H1 (cell line): Measurements from ENCODE around the gene ACVRL1. TPM values are rescaled to one million over a fixed set of nuclear protein-coding genes. Genes with fewer than 3 reads are reported as not detected.

Source experiments
- CTCF ChIA-PET: fragments of 300-600 bp; sonication (Branson Sonifier 250); formaldehyde crosslinking; loops from one replicate; lab custom pipeline; 2021; ENCODE audit not compliant: partially characterized antibody; lab: Charles Lee
- POLR2A ChIA-PET: fragments of 300-600 bp; sonication (Branson Sonifier 250); formaldehyde crosslinking; loops from one replicate; lab custom pipeline; 2021; ENCODE audit warnings: inconsistent platforms; ENCODE audit not compliant: partially characterized antibody; lab: Charles Lee
- DNase-seq, 2 experiments: peaks; one replicate each; pipeline versions ENCODE4 v3.0.0 to v3.0.0-alpha.2; 2010 to 2022; ENCODE audit warnings: low spot score in 2 of 2, low read depth in 1 of 2, mixed read lengths in 1 of 2
- FAIRE-seq: peaks from 2 replicates; lab custom pipeline; 2011; peaks lifted over from hg19 to GRCh38; lab: Jason Lieb, UNC
- H2AFZ ChIP-seq: 2 replicates; pipeline ENCODE4 v1.8.1; 2012; ENCODE audit warnings: low read length, inconsistent platforms
- H2AK5ac ChIP-seq: 2 replicates; pipeline ENCODE4 v1.6.1; 2013; ENCODE audit warnings: low read depth, low read length
- H2BK120ac ChIP-seq: replicated peaks from 2 replicates; pipeline ENCODE3; 2013; ENCODE audit warnings: low read depth, low read length, inconsistent platforms
- H2BK12ac ChIP-seq: 2 replicates; pipeline ENCODE4 v1.6.1; 2013; ENCODE audit warnings: low read depth, low read length
- H2BK15ac ChIP-seq: 2 replicates; pipeline ENCODE4 v1.6.1; 2013; ENCODE audit warnings: low read length
- H2BK20ac ChIP-seq: 2 replicates; pipeline ENCODE4 v1.6.1; 2013; ENCODE audit warnings: low read length
- H2BK5ac ChIP-seq: 2 replicates; pipeline ENCODE4 v1.6.1; 2013; ENCODE audit warnings: low read depth, low read length
- H3K14ac ChIP-seq: 2 replicates; pipeline ENCODE4 v1.6.1; 2013; ENCODE audit warnings: inconsistent platforms; ENCODE audit not compliant: insufficient read length
- H3K18ac ChIP-seq: 2 replicates; pipeline ENCODE4 v1.6.1; 2013; ENCODE audit warnings: low read length; ENCODE audit errors: extremely low read depth
- H3K23ac ChIP-seq: 2 replicates; pipeline ENCODE4 v1.6.1; 2013; ENCODE audit warnings: inconsistent platforms; ENCODE audit not compliant: insufficient read length
- H3K23me2 ChIP-seq: 2 replicates; pipeline ENCODE4 v1.6.1; 2013; ENCODE audit warnings: low read depth, low read length
- H3K27ac ChIP-seq: 2 replicates; pipeline ENCODE4 v1.6.1; 2011; ENCODE audit warnings: low read depth, low read length, inconsistent platforms
- H3K27me3 ChIP-seq, 4 experiments: replicated peaks in 1 of 4; 1 replicate in 1 of 4; 2 replicates in 3 of 4; pipeline versions ENCODE4 v1.6.1 to v1.8.1; 2011 to 2013; ENCODE audit warnings: low read length in 3 of 4, mild to moderate bottlenecking in 3 of 4, inconsistent platforms in 2 of 4, mixed read lengths in 2 of 4, moderate library complexity in 1 of 4; ENCODE audit not compliant: control insufficient read depth in 3 of 4, insufficient read depth in 3 of 4; ENCODE audit errors: extremely low read depth in 1 of 4
- H3K36me3 ChIP-seq, 4 experiments: 2 replicates each; pipeline versions ENCODE4 v1.6.1 to v1.8.1; 2011 to 2013; ENCODE audit warnings: mild to moderate bottlenecking in 4 of 4, low read length in 3 of 4, moderate library complexity in 2 of 4, control low read depth in 1 of 4, inconsistent platforms in 1 of 4; ENCODE audit not compliant: insufficient read depth in 4 of 4, control insufficient read depth in 2 of 4
- H3K4ac ChIP-seq: replicated peaks from 2 replicates; pipeline ENCODE3; 2013; ENCODE audit warnings: low read length, low read depth, mixed read lengths, inconsistent platforms; ENCODE audit not compliant: insufficient read length
- H3K4me1 ChIP-seq, 4 experiments: replicated peaks in 1 of 4; 1 replicate in 1 of 4; 2 replicates in 3 of 4; pipeline versions ENCODE4 v1.6.1 to v1.8.1; 2011 to 2013; ENCODE audit warnings: low read length in 3 of 4, inconsistent platforms in 2 of 4, mixed read lengths in 1 of 4; ENCODE audit not compliant: insufficient read depth in 4 of 4, control insufficient read depth in 3 of 4
- H3K4me2 ChIP-seq, 2 experiments: 2 replicates each; pipeline versions ENCODE4 v1.6.1 to v1.8.1; 2011 to 2013; ENCODE audit warnings: low read depth in 2 of 2, low read length in 2 of 2, control low read depth in 1 of 2, inconsistent platforms in 1 of 2, mild to moderate bottlenecking in 1 of 2; ENCODE audit not compliant: insufficient read depth in 1 of 2
- H3K4me3 ChIP-seq, 4 experiments: fragments of 200-600, 300-600 bp in 1 of 4; sonication (generic), shearing (Covaris generic), sonication (Bioruptor Twin) in 1 of 4; 2 replicates each; pipeline versions ENCODE4 v1.5.1 to v1.8.1; 2011 to 2016; ENCODE audit warnings: low read length in 4 of 4, low read depth in 3 of 4, control low read depth in 2 of 4, inconsistent platforms in 2 of 4, mild to moderate bottlenecking in 2 of 4, mixed read lengths in 1 of 4, moderate library complexity in 1 of 4; ENCODE audit not compliant: insufficient read depth in 2 of 4; ENCODE audit errors: extremely low read depth in 1 of 4
- H3K56ac ChIP-seq: replicated peaks from 2 replicates; pipeline ENCODE3; 2013; ENCODE audit warnings: low read depth, mild to moderate bottlenecking, mixed read lengths, low read length, inconsistent platforms; ENCODE audit not compliant: insufficient read length
- H3K79me1 ChIP-seq: 2 replicates; pipeline ENCODE4 v1.6.1; 2013; ENCODE audit warnings: low read depth, low read length, control low read depth
- H3K79me2 ChIP-seq, 2 experiments: 2 replicates each; pipeline versions ENCODE4 v1.6.1 to v1.8.1; 2012 to 2013; ENCODE audit warnings: low read length in 2 of 2, mild to moderate bottlenecking in 2 of 2, inconsistent platforms in 1 of 2; ENCODE audit not compliant: insufficient read depth in 2 of 2, control insufficient read depth in 1 of 2
- H3K9ac ChIP-seq, 4 experiments: replicated peaks in 1 of 4; 1 replicate in 1 of 4; 2 replicates in 3 of 4; pipeline versions ENCODE4 v1.6.1 to v1.8.1; 2011 to 2013; ENCODE audit warnings: low read depth in 3 of 4, low read length in 3 of 4, control low read depth in 2 of 4, mild to moderate bottlenecking in 2 of 4, moderate library complexity in 2 of 4, inconsistent platforms in 1 of 4; ENCODE audit errors: extremely low read depth in 1 of 4
- H3K9me3 ChIP-seq, 2 experiments: 2 replicates each; pipeline versions ENCODE4 v1.6.1 to v1.8.1; 2012 to 2013; ENCODE audit warnings: mild to moderate bottlenecking in 2 of 2, moderate library complexity in 2 of 2, control low read depth in 1 of 2, inconsistent platforms in 1 of 2, low read depth in 1 of 2, low read length in 1 of 2, mixed read lengths in 1 of 2; ENCODE audit not compliant: insufficient read depth in 2 of 2
- H4K20me1 ChIP-seq, 2 experiments: replicated peaks in 1 of 2; 2 replicates each; pipeline versions ENCODE3 to v1.8.1; 2011 to 2013; ENCODE audit warnings: inconsistent platforms in 2 of 2, low read length in 2 of 2, mild to moderate bottlenecking in 1 of 2; ENCODE audit not compliant: insufficient read depth in 2 of 2, control insufficient read depth in 1 of 2
- H4K5ac ChIP-seq: 2 replicates; pipeline ENCODE4 v1.6.1; 2013; ENCODE audit warnings: low read length, low read depth, mixed read lengths, inconsistent platforms; ENCODE audit not compliant: insufficient read length
- H4K8ac ChIP-seq: 2 replicates; pipeline ENCODE4 v1.8.0; 2013; ENCODE audit warnings: mild to moderate bottlenecking, moderate library complexity, low read length, inconsistent platforms; ENCODE audit not compliant: insufficient read depth; ENCODE audit errors: extremely low read depth
- H4K91ac ChIP-seq: replicated peaks from 2 replicates; pipeline ENCODE3; 2013; ENCODE audit warnings: low read length, mixed read lengths, inconsistent platforms; ENCODE audit not compliant: insufficient read length
- CBX5 ChIP-seq: fragments of 300-800, 300-1000 bp; sonication (generic); IDR thresholded peaks from 2 replicates; pipeline ENCODE4 v1.7.1; 2016; ENCODE audit warnings: antibody characterized with exemption, low read length, low read depth
- CEBPB ChIP-seq: IDR thresholded peaks from 2 replicates; pipeline ENCODE4 v1.6.1; 2012; ENCODE audit warnings: low read depth, low read length
- CHD1 ChIP-seq: IDR thresholded peaks from 2 replicates; pipeline ENCODE4 v1.6.1; 2012; ENCODE audit warnings: low read depth, low read length, improper control_type of control experiment
- EZH2 ChIP-seq: fragments of 200-600 bp; sonication (generic); IDR thresholded peaks from 2 replicates; pipeline ENCODE4 v1.7.1; 2012; ENCODE audit warnings: low read depth, mild to moderate bottlenecking, moderate library complexity, low read length, inconsistent platforms; ENCODE audit not compliant: severe bottlenecking
- HDAC2 ChIP-seq, 2 experiments: fragments of 300-600 bp in 1 of 2; sonication (generic) in 1 of 2; IDR thresholded peaks; 2 replicates each; pipeline ENCODE4 v1.6.1; 2011 to 2012; ENCODE audit warnings: low read depth in 2 of 2, low read length in 2 of 2, mild to moderate bottlenecking in 2 of 2, moderate library complexity in 2 of 2, borderline replicate concordance in 1 of 2, inconsistent platforms in 1 of 2
- NANOG ChIP-seq: IDR thresholded peaks from 2 replicates; pipeline ENCODE4 v1.6.1; 2011; ENCODE audit warnings: low read length, low read depth, mild to moderate bottlenecking, inconsistent platforms; ENCODE audit not compliant: insufficient read depth, poor library complexity, severe bottlenecking
- RAD21 ChIP-seq, 2 experiments: IDR thresholded peaks in 1 of 2; conservative IDR thresholded peaks in 1 of 2; 2 replicates each; pipeline ENCODE4 v1.6.1; 2011; ENCODE audit warnings: low read depth in 2 of 2, low read length in 2 of 2, improper control_type of control experiment in 1 of 2, inconsistent platforms in 1 of 2, mild to moderate bottlenecking in 1 of 2, moderate library complexity in 1 of 2
- SRF ChIP-seq: IDR thresholded peaks from 2 replicates; pipeline ENCODE4 v1.6.1; 2011; ENCODE audit warnings: mild to moderate bottlenecking, low read depth, low read length, moderate library complexity
- ZNF274 ChIP-seq: IDR thresholded peaks from 2 replicates; pipeline ENCODE4 v1.7.0; 2012; ENCODE audit warnings: low read length, borderline replicate concordance; ENCODE audit errors: extremely low read depth
- WGBS, 2 experiments: shearing (Covaris generic) in 1 of 2; methylation state at CpG; one replicate each; pipeline versions ENCODE4 v1.1.6 to v1.1.7; 2013 to 2015; ENCODE audit warnings: low lambda C conversion rate in 2 of 2, mixed read lengths in 2 of 2, inconsistent platforms in 1 of 2, low coverage in 1 of 2, missing lambda C conversion rate in 1 of 2; ENCODE audit not compliant: insufficient replicate concordance in 2 of 2, insufficient coverage in 1 of 2, insufficient read length in 1 of 2; ENCODE audit errors: extremely low coverage in 1 of 2, missing lambda C conversion rate in 1 of 2; 5-methylcytosine and 5-hydroxymethylcytosine counted together
- polyA plus RNA-seq, 7 experiments: library from polyadenylated mRNA; depleted of rRNA in 3 of 7; stranded (reverse) in 5 of 7; unstranded in 2 of 7; fragments of >200 nt in 5 of 7; fragments of 200-250 nt in 2 of 7; gene quantifications; 1 replicate in 5 of 7; 2 replicates in 1 of 7; 4 replicates in 1 of 7; pipeline versions ENCODE4 v1.2.1 to v1.2.3, GENCODE V29; 2011 to 2013; ENCODE audit warnings: missing spikeins in 2 of 7, mixed read lengths in 2 of 7
- total RNA-seq: library from RNA; stranded (reverse); fragmentation: NEBNext Ultra II Directional; extraction: Animal tissue kit (Norgen Biotek cat#: 25700); gene quantifications from 2 replicates; pipeline ENCODE4 v1.2.1, GENCODE V29; 2021
- TF ChIP-seq, protein P1 (sequence below): IDR thresholded peaks from 2 replicates; pipeline ENCODE4 v1.6.1; 2011; ENCODE audit warnings: low read depth, mild to moderate bottlenecking, low read length; ENCODE audit not compliant: insufficient read depth

ACVRL1 gene
- total and polyA plus RNA-seq, 2 of the 8 experiments (the other 6 are each of a cell fraction or from before 2014, with no cell fraction given), result 0.09 to 0.35 TPM

DNA sequence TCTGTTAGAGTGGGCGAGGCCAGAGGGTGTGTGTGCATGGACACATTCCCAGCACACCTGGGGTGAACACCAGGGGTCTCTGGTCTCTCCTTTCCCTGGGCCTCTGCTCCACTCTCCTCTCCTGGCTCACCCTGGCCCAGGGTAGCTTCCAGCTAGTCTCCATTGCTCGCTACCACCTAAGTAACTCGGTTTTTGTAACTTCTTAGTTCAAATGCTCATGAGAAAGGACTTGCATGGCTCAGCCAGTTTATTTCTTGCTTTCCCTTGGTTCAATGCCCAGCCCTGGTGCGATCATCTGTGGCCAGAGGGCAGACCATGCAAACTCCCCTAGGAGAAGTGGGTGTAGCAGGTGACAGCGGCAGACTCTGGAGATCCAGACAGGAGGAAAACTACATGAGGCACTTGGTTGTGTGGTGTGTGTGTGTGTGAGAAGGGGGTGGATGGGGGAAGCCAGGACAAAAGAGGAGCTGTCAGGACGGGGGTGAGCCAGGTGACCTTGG lies 35.2 kb downstream of the ACVRL1 start:
- H3K27ac ChIP-seq, result no peak overlapping the region
- no peak overlapping the region for H4K91ac ChIP-seq
- no peak overlapping the region for H2BK120ac ChIP-seq
- H2BK5ac ChIP-seq, result no peak overlapping the region
- H3K23ac ChIP-seq, result no peak overlapping the region
- no peak overlapping the region for H4K8ac ChIP-seq
- H3K4me1 ChIP-seq, result peaks cover 0 to 2% (median 0%) of the 10 kb centered on the region in 4 experiments; a peak in 3 of 7 replicates
- no peak overlapping the region for H2AFZ ChIP-seq
- no peaks in the 10 kb centered on the region for H3K36me3 ChIP-seq
- no peak overlapping the region for H3K18ac ChIP-seq
- no peaks in the 10 kb centered on the region for H4K20me1 ChIP-seq
- H3K4me3 ChIP-seq, result no peak overlapping the region
- H3K23me2 ChIP-seq, result 0 out of 2 replicates have a peak, but pooled peaks cover 2% of the 10 kb centered on the region
- CTCF ChIA-PET, result interaction anchor here (0.9 to 10.1 kb wide), 3 partner anchors 18 to 38 kb away, joined by 3 to 106 read pairs (median 3); no protein-coding TSS in a partner anchor
- no peak overlapping the region for H3K4me2 ChIP-seq
- POLR2A ChIA-PET, result no interaction called here
- WGBS, 2 experiments, result 86% methylated on average over 6 of the region's 6 CpGs; no CpG with 5 or more reads in 1 of the 2 experiments
- H3K14ac ChIP-seq, result no peak overlapping the region
- FAIRE-seq, result no peak
- no peak overlapping the region for H2BK20ac ChIP-seq
- no peak overlapping the region for H2BK15ac ChIP-seq
- no peak for DNase-seq
- H3K56ac ChIP-seq, result peak overlapping the region; percentile 1
- H3K9ac ChIP-seq, result no peak overlapping the region
- H2AK5ac ChIP-seq, result no peak overlapping the region
- H3K9me3 ChIP-seq, result peaks cover 0 to 5% of the 10 kb centered on the region in 2 experiments; a peak in 1 of 4 replicates
- peaks cover 0 to 3% (median 1%) of the 10 kb centered on the region in 4 experiments; a peak in 3 of 7 replicates for H3K27me3 ChIP-seq
- no peak overlapping the region for H2BK12ac ChIP-seq
- H3K79me2 ChIP-seq, result no peaks in the 10 kb centered on the region
- no peak overlapping the region for H3K4ac ChIP-seq
- H3K79me1 ChIP-seq, result no peaks in the 10 kb centered on the region
- H4K5ac ChIP-seq, result no peak overlapping the region
- TF ChIP-seq ZNF274, result no peak
- TF ChIP-seq SRF, result no peak
- TF ChIP-seq NANOG, result no peak
- no peak for TF ChIP-seq EZH2
- TF ChIP-seq CEBPB, result no peak
- TF ChIP-seq CBX5, result no peak
- TF ChIP-seq, protein P1, sequence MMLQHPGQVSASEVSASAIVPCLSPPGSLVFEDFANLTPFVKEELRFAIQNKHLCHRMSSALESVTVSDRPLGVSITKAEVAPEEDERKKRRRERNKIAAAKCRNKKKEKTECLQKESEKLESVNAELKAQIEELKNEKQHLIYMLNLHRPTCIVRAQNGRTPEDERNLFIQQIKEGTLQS, result no peak
- no peak for TF ChIP-seq CHD1
- TF ChIP-seq HDAC2 (IDR thresholded peaks at IDR 0.05; ENCODE audit: borderline replicate concordance in 1 of 2, low read depth in 2 of 2, low read length in 2 of 2), result no peak
- no peak for TF ChIP-seq RAD21 (IDR thresholded peaks at IDR 0.05 in 1 of 2, conservative IDR thresholded peaks at IDR 0.05 in 1 of 2; ENCODE audit: low read depth in 2 of 2, low read length in 2 of 2)
